Cardiac fibroblast (primary cell): Measurements from ENCODE around the gene FUBP1.

ENCODE experiments used
- DNase-seq, 2 donors: peaks; one replicate each; pipeline versions ENCODE4 v3.0.0 to v3.0.0-alpha.2; 2010; ENCODE audit warnings: low read depth in 2 of 2
- H3K4me3 ChIP-seq, 2 donors: replicated peaks in 1 of 2; 1 replicate in 1 of 2; 2 replicates in 1 of 2; pipeline ENCODE4 v1.5.1; 2011; ENCODE audit warnings: low read depth in 2 of 2, low read length in 2 of 2, mild to moderate bottlenecking in 2 of 2, moderate library complexity in 1 of 2
- CTCF ChIP-seq: IDR thresholded peaks from one replicate; pipeline ENCODE4 v1.5.1; 2011; ENCODE audit warnings: low read depth, mild to moderate bottlenecking, low read length, inconsistent platforms

FUBP1 gene

GRCh38 chr1:77906624-77907023 is 72.2 kb downstream of the FUBP1 start:
- no peak for DNase-seq
- no peak for TF ChIP-seq CTCF
- H3K4me3 ChIP-seq, result no peak overlapping the region

GRCh38 chr1:77906019-77906545 is 72.8 kb downstream of the FUBP1 start:
- no peak for TF ChIP-seq CTCF
- DNase-seq, result no peak
- no peak overlapping the region for H3K4me3 ChIP-seq

- no peak overlapping the region for H3K4me3 ChIP-seq
- TF ChIP-seq CTCF, result no peak
- no peak for DNase-seq
Measured at GRCh38 chr1:77905603-77906002, 73.3 kb downstream of the FUBP1 start.

- peak; percentile 77 to 79 for DNase-seq
- no peak overlapping the region for H3K4me3 ChIP-seq
- peak; percentile 74 for TF ChIP-seq CTCF
Measured at GRCh38 chr1:77900687-77901293, 78.1 kb downstream of the FUBP1 start.

GRCh38 chr1:77899647-77900320 is 79.1 kb downstream of the FUBP1 start:
- no peak for TF ChIP-seq CTCF
- no peak overlapping the region for H3K4me3 ChIP-seq
- peak; percentile 22 to 46 for DNase-seq
